Endothelial cell of umbilical vein (primary cell): ENCODE data around the gene CLDN2.

Experiments used
- CTCF ChIP-seq, 2 donors: IDR thresholded peaks; 1 replicate in 1 of 2; 2 replicates in 1 of 2; pipeline ENCODE4 v1.5.1; 2011; ENCODE audit warnings: low read length in 2 of 2, mild to moderate bottlenecking in 2 of 2, moderate library complexity in 2 of 2, control low read depth in 1 of 2, inconsistent platforms in 1 of 2, low read depth in 1 of 2; ENCODE audit not compliant: insufficient read depth in 1 of 2; ENCODE audit errors: extremely low read depth in 1 of 2
- EZH2 ChIP-seq: IDR thresholded peaks from 2 replicates; pipeline ENCODE4 v1.6.1; 2012; ENCODE audit warnings: borderline replicate concordance, low read depth, mild to moderate bottlenecking, moderate library complexity, low read length, inconsistent platforms; ENCODE audit not compliant: severe bottlenecking
- MAX ChIP-seq: IDR thresholded peaks from 2 replicates; pipeline ENCODE4 v1.6.1; 2011; ENCODE audit not compliant: insufficient read depth, insufficient read length
- MYC ChIP-seq: IDR thresholded peaks from one replicate; pipeline ENCODE4 v1.6.1; 2011; ENCODE audit warnings: mild to moderate bottlenecking, low read depth, low read length
- POLR2A ChIP-seq: IDR thresholded peaks from 2 replicates; pipeline ENCODE4 v1.6.1; 2012; ENCODE audit warnings: low read depth, mild to moderate bottlenecking, control low read depth, low read length
- POLR2AphosphoS5 ChIP-seq: IDR thresholded peaks from 2 replicates; pipeline ENCODE4 v1.6.1; 2012; ENCODE audit warnings: low read depth, mild to moderate bottlenecking, control low read depth, low read length, moderate library complexity; ENCODE audit not compliant: insufficient read depth

- TF ChIP-seq CTCF (IDR thresholded peaks at IDR 0.05; ENCODE audit: extremely low read depth in 1 of 2, insufficient read depth in 1 of 2, low read depth in 1 of 2, low read length in 2 of 2) (peak; percentile 73 to 74), POLR2A (no peak), EZH2 (no peak), MYC (no peak), POLR2AphosphoS5 (no peak), MAX (no peak)
Measured at GRCh38 chrX:106894392-106894909, 25.8 kb upstream of the CLDN2 start.
